ELF-1 (cell line): ENCODE measurements around the gene MAX.

Experiments
- DNase-seq: peaks from one replicate; pipeline ENCODE4 v3.0.0-alpha.2; 2016; ENCODE audit warnings: low read depth, low spot score

Gene MAX

GRCh38 chr14:65073605-65074201 is 28.6 kb downstream of the MAX start:
- DNase-seq = no peak

GRCh38 chr14:65072937-65073336 is 29.4 kb downstream of the MAX start:
- DNase-seq = no peak

- no peak for DNase-seq
These were observed 30.1 kb downstream of the MAX start for GRCh38 chr14:65072256-65072655.

GRCh38 chr14:65071544-65071943 is 30.8 kb downstream of the MAX start:
- DNase-seq = no peak

- no peak for DNase-seq
These were observed 31.8 kb downstream of the MAX start for GRCh38 chr14:65070471-65070976.

GRCh38 chr14:65069874-65070413 is 32.4 kb downstream of the MAX start:
- DNase-seq = no peak

GRCh38 chr14:65065719-65066118 is 36.6 kb downstream of the MAX start:
- peak; percentile 60 for DNase-seq

- DNase-seq = no peak
These were observed 39.9 kb downstream of the MAX start for GRCh38 chr14:65062096-65063075.

GRCh38 chr14:65057695-65058094 is 44.6 kb downstream of the MAX start:
- DNase-seq = no peak

- DNase-seq = peak; percentile 28
These were observed 47.7 kb downstream of the MAX start for GRCh38 chr14:65054471-65055085.

- DNase-seq = no peak
These were observed 48.9 kb downstream of the MAX start for GRCh38 chr14:65053466-65053865.

GRCh38 chr14:65052832-65053231 is 49.5 kb downstream of the MAX start:
- no peak for DNase-seq

GRCh38 chr14:65045709-65046108 is 56.6 kb downstream of the MAX start:
- DNase-seq = no peak

GRCh38 chr14:65045006-65045405 is 57.3 kb downstream of the MAX start:
- DNase-seq = no peak

- DNase-seq = no peak
These were observed 57.7 kb downstream of the MAX start for GRCh38 chr14:65044596-65044959.

GRCh38 chr14:65043893-65044595 is 58.3 kb downstream of the MAX start:
- DNase-seq = no peak

GRCh38 chr14:65042731-65043372 is 59.5 kb downstream of the MAX start:
- no peak for DNase-seq

GRCh38 chr14:65042296-65042695 is 60.0 kb downstream of the MAX start:
- no peak for DNase-seq

- DNase-seq = no peak
These were observed 60.8 kb downstream of the MAX start for GRCh38 chr14:65041434-65041915.

- DNase-seq = no peak
These were observed 61.5 kb downstream of the MAX start for GRCh38 chr14:65040666-65041433.
